Esophagus squamous epithelium (tissue), 4 donors: Measurements from ENCODE around the gene TBPL1.

Source experiments
- POLR2A ChIP-seq, 4 donors: fragments of 450-650 bp; IDR thresholded peaks; one replicate each; pipeline ENCODE4 v1.6.1; 2017; ENCODE audit warnings: antibody characterized with exemption in 4 of 4, mild to moderate bottlenecking in 4 of 4, moderate library complexity in 3 of 4
- TF ChIP-seq, protein P1 (sequence below), 6 experiments: fragments of 450-650 bp in 4 of 6; fragments of 200-600 bp in 2 of 6; sonication (generic) in 2 of 6; IDR thresholded peaks; one replicate each; pipeline ENCODE4 v1.5.1; 2016 to 2019; ENCODE audit warnings: antibody characterized with exemption in 6 of 6, mild to moderate bottlenecking in 4 of 6, moderate library complexity in 4 of 6

DNA sequence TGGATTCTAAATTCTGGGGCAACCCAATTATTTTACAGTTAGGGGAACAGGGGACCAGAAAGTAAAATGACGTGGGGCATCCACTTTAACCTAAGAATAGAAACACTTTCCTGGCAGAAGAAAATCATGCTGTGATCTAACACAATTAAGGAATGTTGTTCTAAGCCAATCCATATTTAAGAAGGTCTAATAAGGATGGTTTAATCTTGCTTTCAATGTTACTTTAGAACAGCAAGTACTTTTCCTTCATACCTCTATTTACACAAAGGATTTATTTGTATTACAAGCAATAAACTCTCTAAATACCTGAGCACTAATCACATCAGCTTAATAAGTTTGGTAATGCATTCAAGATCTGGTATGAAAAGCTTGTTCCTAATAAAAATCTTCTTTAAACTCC lies 67.0 kb downstream of the TBPL1 start:
- TF ChIP-seq, protein P1, sequence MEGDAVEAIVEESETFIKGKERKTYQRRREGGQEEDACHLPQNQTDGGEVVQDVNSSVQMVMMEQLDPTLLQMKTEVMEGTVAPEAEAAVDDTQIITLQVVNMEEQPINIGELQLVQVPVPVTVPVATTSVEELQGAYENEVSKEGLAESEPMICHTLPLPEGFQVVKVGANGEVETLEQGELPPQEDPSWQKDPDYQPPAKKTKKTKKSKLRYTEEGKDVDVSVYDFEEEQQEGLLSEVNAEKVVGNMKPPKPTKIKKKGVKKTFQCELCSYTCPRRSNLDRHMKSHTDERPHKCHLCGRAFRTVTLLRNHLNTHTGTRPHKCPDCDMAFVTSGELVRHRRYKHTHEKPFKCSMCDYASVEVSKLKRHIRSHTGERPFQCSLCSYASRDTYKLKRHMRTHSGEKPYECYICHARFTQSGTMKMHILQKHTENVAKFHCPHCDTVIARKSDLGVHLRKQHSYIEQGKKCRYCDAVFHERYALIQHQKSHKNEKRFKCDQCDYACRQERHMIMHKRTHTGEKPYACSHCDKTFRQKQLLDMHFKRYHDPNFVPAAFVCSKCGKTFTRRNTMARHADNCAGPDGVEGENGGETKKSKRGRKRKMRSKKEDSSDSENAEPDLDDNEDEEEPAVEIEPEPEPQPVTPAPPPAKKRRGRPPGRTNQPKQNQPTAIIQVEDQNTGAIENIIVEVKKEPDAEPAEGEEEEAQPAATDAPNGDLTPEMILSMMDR (IDR thresholded peaks at IDR 0.05) = no peak
- TF ChIP-seq POLR2A (IDR thresholded peaks at IDR 0.05) = no peak
